Right ventricle myocardium inferior (tissue), 1 donor: ENCODE results near the gene HUWE1. TPM values are rescaled to one million over a fixed set of nuclear protein-coding genes. Genes with fewer than 3 reads are reported as not detected.
"Not testable (repeated sequence)": the region's sequence is repeated elsewhere in the genome, so short reads cannot be mapped to it uniquely, and the experiment has no call there.

Experiments
- ATAC-seq: fragments of 200-7000 bp; cut with Tn5 transposase; one replicate; pipeline ENCODE4 v1.9.1; 2020; ENCODE audit warnings: mild to moderate bottlenecking, moderate library complexity
- DNase-seq: peaks from one replicate; pipeline ENCODE4 v3.0.0; 2021; ENCODE audit errors: missing footprints
- intact Hi-C: fragments of 100-400 bp; cut with DNase I; formaldehyde crosslinking; loops from one replicate; pipeline ENCODE4 v1.11.0; 2022
- long read RNA-seq: library from polyadenylated mRNA; unstranded; transcript quantifications from one replicate; pipeline ENCODE4 v2.0.0, GENCODE V29; 2021
- total RNA-seq: library from RNA; stranded (reverse); fragmentation: NEBNext Ultra II Directional; extraction: Animal tissue kit (Norgen Biotek cat#: 25700); gene quantifications from one replicate; pipeline ENCODE4 v1.2.1, GENCODE V29; 2021
- donor health status: DM: no; HTN: yes; CAD: no; lungs with severe emphysema.

HUWE1 gene
- total RNA-seq: 107 TPM
- long read RNA-seq, partial matches to known transcripts: 15 of 18 reads
- long read RNA-seq, other reads (novel, unspliced or antisense): 3 of 18 reads

- intact Hi-C loops: loop anchor here (10.0 kb wide), 1 partner anchor 358 kb away; the partner anchor contains the start of gene PHF8
- ATAC-seq (peak; percentile 69), DNase-seq (peak; percentile 84)
Observed at GRCh38 chrX:53686151-53686885, at the start of gene HUWE1. TSS of gene HUWE1 (minus strand) at chrX:53686719. CDS start at chrX:53654107, 32,612 bp downstream.

GRCh38 chrX:53732797-53733196, 46.3 kb upstream of the HUWE1 start:
- intact Hi-C loops: no loop called here
- no peak for DNase-seq
- no peak for ATAC-seq

GRCh38 chrX:53729751-53730150, 43.2 kb upstream of the HUWE1 start:
- DNase-seq (no peak), ATAC-seq (no peak)
- intact Hi-C loops: no loop called here

- ATAC-seq (no peak), DNase-seq (no peak)
- intact Hi-C loops: no loop called here
Observed at GRCh38 chrX:53728506-53728905, 42.0 kb upstream of the HUWE1 start.

- ATAC-seq (no peak), DNase-seq (no peak)
- intact Hi-C loops: no loop called here
Observed at GRCh38 chrX:53724872-53725271, 38.4 kb upstream of the HUWE1 start.

GRCh38 chrX:53723381-53723780, 36.9 kb upstream of the HUWE1 start:
- ATAC-seq (no peak), DNase-seq (no peak)
- intact Hi-C loops: no loop called here

GRCh38 chrX:53721610-53722009, 35.1 kb upstream of the HUWE1 start:
- intact Hi-C loops, ATAC-seq, DNase-seq: not testable (repeated sequence)

GRCh38 chrX:53719666-53720065, 33.1 kb upstream of the HUWE1 start:
- DNase-seq, ATAC-seq, intact Hi-C loops: not testable (repeated sequence)

- ATAC-seq (no peak), DNase-seq (no peak)
- intact Hi-C loops: no loop called here
Observed at GRCh38 chrX:53718073-53718472, 31.6 kb upstream of the HUWE1 start.

- ATAC-seq (no peak), DNase-seq (no peak)
- intact Hi-C loops: no loop called here
Observed at GRCh38 chrX:53717205-53717604, 30.7 kb upstream of the HUWE1 start.

- intact Hi-C loops: no loop called here
- ATAC-seq: no peak
- DNase-seq: no peak
Observed at GRCh38 chrX:53716328-53717088, 30.0 kb upstream of the HUWE1 start.

GRCh38 chrX:53715346-53715924, 28.9 kb upstream of the HUWE1 start:
- ATAC-seq (no peak), DNase-seq (no peak)
- intact Hi-C loops: no loop called here

GRCh38 chrX:53714580-53715345, 28.2 kb upstream of the HUWE1 start:
- DNase-seq (no peak), ATAC-seq (no peak)
- intact Hi-C loops: no loop called here

GRCh38 chrX:53713987-53714579, 27.6 kb upstream of the HUWE1 start:
- ATAC-seq (no peak), DNase-seq (no peak)
- intact Hi-C loops: no loop called here

- DNase-seq: no peak
- intact Hi-C loops: no loop called here
- no peak for ATAC-seq
Observed at GRCh38 chrX:53711436-53711835, 24.9 kb upstream of the HUWE1 start.

GRCh38 chrX:53704854-53705253, 18.3 kb upstream of the HUWE1 start:
- no peak for ATAC-seq
- intact Hi-C loops: no loop called here

GRCh38 chrX:53704294-53704693, 17.8 kb upstream of the HUWE1 start:
- no peak for DNase-seq
- no peak for ATAC-seq
- intact Hi-C loops: no loop called here

More at GRCh38 chrX:53704854-53705253, 18.3 kb upstream of the HUWE1 start:
- DNase-seq: no peak

- ATAC-seq (no peak), DNase-seq (no peak)
- intact Hi-C loops: no loop called here
Observed at GRCh38 chrX:53695946-53696549, 9.5 kb upstream of the HUWE1 start.
